C4-2B (cell line): Measurements from ENCODE around the gene NBR1.
"Not testable (repeated sequence)": the region's sequence is repeated elsewhere in the genome, so short reads cannot be mapped to it uniquely, and the experiment has no call there.

Experiments
- CTCF ChIP-seq: fragments of 450-650 bp; conservative IDR thresholded peaks from 2 replicates; pipeline ENCODE4 v1.5.1; 2017; ENCODE audit warnings: mild to moderate bottlenecking
- ZFX ChIP-seq: fragments of 450-650 bp; IDR thresholded peaks from 2 replicates; pipeline ENCODE4 v1.6.1; 2017

DNA sequence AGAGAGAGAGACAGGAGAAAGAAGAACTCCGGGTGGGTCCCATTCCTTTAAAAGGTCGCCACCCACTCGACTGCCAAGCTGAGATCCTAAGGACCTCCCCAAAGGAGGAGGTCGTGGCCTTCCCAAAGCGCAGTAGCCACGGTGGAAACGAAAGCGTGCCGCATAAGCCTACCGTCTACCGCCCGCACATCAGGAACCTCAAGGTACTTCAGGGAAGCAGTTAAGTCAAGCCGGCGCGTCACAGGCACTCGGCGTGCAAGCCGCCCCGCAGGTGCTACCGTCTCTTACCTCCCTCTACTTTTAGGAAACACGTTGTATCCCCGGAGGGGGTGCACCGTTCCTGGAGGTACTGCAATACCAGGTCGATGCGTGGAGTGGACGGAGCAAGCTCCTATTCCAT is 68.6 kb downstream of the NBR1 start:
- not testable (repeated sequence) for TF ChIP-seq CTCF, ZFX
